Endothelial cell of umbilical vein (primary cell): ENCODE measurements around the gene OSBP2.

Source experiments
- POLR2A ChIP-seq: IDR thresholded peaks from 2 replicates; pipeline ENCODE4 v1.6.1; 2012; ENCODE audit warnings: low read depth, mild to moderate bottlenecking, control low read depth, low read length
- TF ChIP-seq, protein P1 (sequence below), 2 donors: IDR thresholded peaks; 1 replicate in 1 of 2; 2 replicates in 1 of 2; pipeline ENCODE4 v1.5.1; 2011; ENCODE audit warnings: low read length in 2 of 2, mild to moderate bottlenecking in 2 of 2, moderate library complexity in 2 of 2, control low read depth in 1 of 2, inconsistent platforms in 1 of 2, low read depth in 1 of 2; ENCODE audit not compliant: insufficient read depth in 1 of 2; ENCODE audit errors: extremely low read depth in 1 of 2

DNA sequence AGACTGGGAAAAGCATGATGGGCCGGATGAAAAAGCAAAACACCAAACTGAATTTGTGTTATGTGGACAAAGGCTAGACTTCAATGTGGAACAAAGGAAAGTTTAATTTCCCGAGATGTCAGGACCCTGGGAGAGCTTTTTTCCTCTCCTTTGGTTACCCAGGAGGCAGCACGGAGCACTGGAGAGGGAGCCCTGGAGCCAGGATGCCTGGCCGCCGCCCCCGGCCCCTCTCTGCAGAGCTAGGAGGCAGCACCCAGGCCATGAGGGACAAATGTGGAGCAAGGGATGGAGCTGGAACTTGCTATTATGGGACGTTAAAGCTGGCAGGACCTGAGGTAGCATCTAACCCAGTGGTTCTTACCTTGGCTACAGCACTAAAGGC is 165.0 kb downstream of the OSBP2 start:
- no peak for TF ChIP-seq POLR2A
- TF ChIP-seq, protein P1, sequence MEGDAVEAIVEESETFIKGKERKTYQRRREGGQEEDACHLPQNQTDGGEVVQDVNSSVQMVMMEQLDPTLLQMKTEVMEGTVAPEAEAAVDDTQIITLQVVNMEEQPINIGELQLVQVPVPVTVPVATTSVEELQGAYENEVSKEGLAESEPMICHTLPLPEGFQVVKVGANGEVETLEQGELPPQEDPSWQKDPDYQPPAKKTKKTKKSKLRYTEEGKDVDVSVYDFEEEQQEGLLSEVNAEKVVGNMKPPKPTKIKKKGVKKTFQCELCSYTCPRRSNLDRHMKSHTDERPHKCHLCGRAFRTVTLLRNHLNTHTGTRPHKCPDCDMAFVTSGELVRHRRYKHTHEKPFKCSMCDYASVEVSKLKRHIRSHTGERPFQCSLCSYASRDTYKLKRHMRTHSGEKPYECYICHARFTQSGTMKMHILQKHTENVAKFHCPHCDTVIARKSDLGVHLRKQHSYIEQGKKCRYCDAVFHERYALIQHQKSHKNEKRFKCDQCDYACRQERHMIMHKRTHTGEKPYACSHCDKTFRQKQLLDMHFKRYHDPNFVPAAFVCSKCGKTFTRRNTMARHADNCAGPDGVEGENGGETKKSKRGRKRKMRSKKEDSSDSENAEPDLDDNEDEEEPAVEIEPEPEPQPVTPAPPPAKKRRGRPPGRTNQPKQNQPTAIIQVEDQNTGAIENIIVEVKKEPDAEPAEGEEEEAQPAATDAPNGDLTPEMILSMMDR (IDR thresholded peaks at IDR 0.05; ENCODE audit: extremely low read depth in 1 of 2, insufficient read depth in 1 of 2, low read depth in 1 of 2, low read length in 2 of 2) = no peak
